A549 (cell line): Measurements from ENCODE around the gene KIF21A.

Experiments
- CBX8 ChIP-seq: fragments of 200-600 bp; sonication (generic); IDR thresholded peaks from 2 replicates; pipeline ENCODE4 v1.6.1; 2016
- CEBPB ChIP-seq, 2 experiments: fragments of >200 bp in 1 of 2; sonication (Bioruptor Twin) in 1 of 2; formaldehyde crosslinking in 1 of 2; IDR thresholded peaks; 2 replicates each; pipeline ENCODE4 v1.6.1; 2012 to 2016
- CHD2 ChIP-seq: fragments of 150-350 bp; IDR thresholded peaks from 2 replicates; pipeline ENCODE4 v1.6.1; 2014; ENCODE audit warnings: low read length; ENCODE audit not compliant: partially characterized antibody
- EHMT2 ChIP-seq: fragments of 200-600 bp; sonication (generic); IDR thresholded peaks from 2 replicates; pipeline ENCODE4 v1.6.1; 2016; ENCODE audit warnings: antibody characterized with exemption, low read depth, mild to moderate bottlenecking, moderate library complexity
- ESRRA ChIP-seq: fragments of 150-350 bp; IDR thresholded peaks from 2 replicates; pipeline ENCODE4 v1.6.1; 2014; ENCODE audit warnings: mild to moderate bottlenecking, low read length, borderline replicate concordance
- JUN ChIP-seq, 2 experiments: fragments of >200 bp; sonication (Bioruptor Twin); formaldehyde crosslinking; IDR thresholded peaks; 2 replicates in 1 of 2; 3 replicates in 1 of 2; pipeline ENCODE4 v1.6.1; 2016 to 2017
- KDM5A ChIP-seq: fragments of 200-600 bp; sonication (generic); IDR thresholded peaks from 2 replicates; pipeline ENCODE4 v1.6.1; 2016; ENCODE audit warnings: antibody characterized with exemption, mild to moderate bottlenecking
- POLR2A ChIP-seq: IDR thresholded peaks from 2 replicates; pipeline ENCODE4 v1.6.1; 2012; ENCODE audit warnings: mild to moderate bottlenecking, low read length
- SMC3 ChIP-seq: fragments of >200 bp; sonication (Bioruptor Twin); formaldehyde crosslinking; IDR thresholded peaks from 3 replicates; pipeline ENCODE4 v1.6.1; 2018; ENCODE audit warnings: inconsistent platforms
- TP53 ChIP-seq: fragments of 250-450 bp; sonication (Bioruptor Pico); IDR thresholded peaks from 2 replicates; pipeline ENCODE4 v1.5.0; 2021; ENCODE audit warnings: mild to moderate bottlenecking, moderate library complexity
- ZFP36 ChIP-seq: fragments of 450-650 bp; IDR thresholded peaks from 2 replicates; pipeline ENCODE4 v1.6.1; 2014; ENCODE audit warnings: borderline replicate concordance; ENCODE audit not compliant: partially characterized antibody
- TF ChIP-seq, protein P1 (sequence below): fragments of >200 bp; sonication (Bioruptor Twin); formaldehyde crosslinking; IDR thresholded peaks from 3 replicates; pipeline ENCODE4 v1.5.1; 2016
- TF ChIP-seq, protein P2 (sequence below): fragments of 150-350 bp; IDR thresholded peaks from 2 replicates; pipeline ENCODE4 v1.6.1; 2014; ENCODE audit warnings: low read depth, mild to moderate bottlenecking, low read length

DNA sequence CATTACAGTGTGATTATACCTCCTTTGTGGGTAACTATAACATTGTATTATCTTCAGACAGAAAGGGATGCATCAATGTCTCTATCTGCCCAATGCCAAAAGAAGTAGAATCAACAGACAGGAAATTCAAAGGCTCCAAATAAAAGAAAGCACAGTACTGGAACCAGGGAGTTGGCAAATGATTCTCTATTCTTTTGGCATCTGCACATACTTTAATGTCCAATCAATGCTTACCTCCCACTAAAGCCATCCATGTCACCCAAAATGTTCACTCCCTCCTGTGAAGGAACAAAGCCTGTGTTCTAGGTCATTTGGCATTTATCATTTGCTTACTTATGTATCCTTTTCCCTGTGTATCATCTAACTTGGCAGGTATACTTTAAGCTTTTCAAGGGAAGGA, 36.7 kb downstream of the KIF21A start:
- no peak for TF ChIP-seq ZFP36
- TF ChIP-seq POLR2A = no peak
- TF ChIP-seq, protein P1, sequence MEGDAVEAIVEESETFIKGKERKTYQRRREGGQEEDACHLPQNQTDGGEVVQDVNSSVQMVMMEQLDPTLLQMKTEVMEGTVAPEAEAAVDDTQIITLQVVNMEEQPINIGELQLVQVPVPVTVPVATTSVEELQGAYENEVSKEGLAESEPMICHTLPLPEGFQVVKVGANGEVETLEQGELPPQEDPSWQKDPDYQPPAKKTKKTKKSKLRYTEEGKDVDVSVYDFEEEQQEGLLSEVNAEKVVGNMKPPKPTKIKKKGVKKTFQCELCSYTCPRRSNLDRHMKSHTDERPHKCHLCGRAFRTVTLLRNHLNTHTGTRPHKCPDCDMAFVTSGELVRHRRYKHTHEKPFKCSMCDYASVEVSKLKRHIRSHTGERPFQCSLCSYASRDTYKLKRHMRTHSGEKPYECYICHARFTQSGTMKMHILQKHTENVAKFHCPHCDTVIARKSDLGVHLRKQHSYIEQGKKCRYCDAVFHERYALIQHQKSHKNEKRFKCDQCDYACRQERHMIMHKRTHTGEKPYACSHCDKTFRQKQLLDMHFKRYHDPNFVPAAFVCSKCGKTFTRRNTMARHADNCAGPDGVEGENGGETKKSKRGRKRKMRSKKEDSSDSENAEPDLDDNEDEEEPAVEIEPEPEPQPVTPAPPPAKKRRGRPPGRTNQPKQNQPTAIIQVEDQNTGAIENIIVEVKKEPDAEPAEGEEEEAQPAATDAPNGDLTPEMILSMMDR = no peak
- TF ChIP-seq SMC3 = no peak
- TF ChIP-seq TP53 (CRISPR knock-in tag) = no peak
- TF ChIP-seq CEBPB (IDR thresholded peaks at IDR 0.05) = no peak
- no peak for TF ChIP-seq EHMT2
- TF ChIP-seq JUN (IDR thresholded peaks at IDR 0.05) = no peak
- TF ChIP-seq KDM5A = no peak
- TF ChIP-seq ESRRA = no peak
- TF ChIP-seq, protein P2, sequence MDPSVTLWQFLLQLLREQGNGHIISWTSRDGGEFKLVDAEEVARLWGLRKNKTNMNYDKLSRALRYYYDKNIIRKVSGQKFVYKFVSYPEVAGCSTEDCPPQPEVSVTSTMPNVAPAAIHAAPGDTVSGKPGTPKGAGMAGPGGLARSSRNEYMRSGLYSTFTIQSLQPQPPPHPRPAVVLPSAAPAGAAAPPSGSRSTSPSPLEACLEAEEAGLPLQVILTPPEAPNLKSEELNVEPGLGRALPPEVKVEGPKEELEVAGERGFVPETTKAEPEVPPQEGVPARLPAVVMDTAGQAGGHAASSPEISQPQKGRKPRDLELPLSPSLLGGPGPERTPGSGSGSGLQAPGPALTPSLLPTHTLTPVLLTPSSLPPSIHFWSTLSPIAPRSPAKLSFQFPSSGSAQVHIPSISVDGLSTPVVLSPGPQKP = no peak
- TF ChIP-seq CBX8 = no peak
- TF ChIP-seq CHD2 = no peak
